ENCODE results near the gene GALR2. TPM values are rescaled to one million over a fixed set of nuclear protein-coding genes. Genes with fewer than 3 reads are reported as not detected.

GALR2 gene
- total RNA-seq, 2 experiments from 2014 or later: 0.59 to 1.0 TPM

DNA sequence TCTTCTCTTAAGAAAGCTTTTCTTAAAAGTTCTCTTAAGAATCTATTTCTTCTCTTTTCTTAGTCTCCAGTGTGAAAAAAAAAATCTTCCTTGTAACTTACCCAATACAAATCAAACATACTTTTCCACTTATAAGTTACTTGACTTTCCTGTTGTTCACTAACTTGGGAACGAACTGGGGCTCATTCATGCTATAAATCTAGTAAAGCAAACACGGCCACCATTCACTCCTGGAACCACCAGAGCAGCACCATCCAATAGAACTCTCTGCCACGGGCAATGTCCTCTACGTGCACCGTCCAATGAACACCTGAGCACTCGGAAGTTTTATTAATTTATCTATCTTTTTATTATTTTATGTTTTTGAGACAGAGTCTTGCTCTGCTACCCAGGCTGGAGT lies 23.0 kb upstream of the GALR2 start:
- intact Hi-C loops (cut with DNase I, micrococcal nuclease): no loop called here
- no peak overlapping the region for H3K4me3 Mint-ChIP-seq
- no peaks in the 10 kb centered on the region for H3K9me3 Mint-ChIP-seq
- ChIA-PET POLR2A (interaction anchor here (0.5 kb wide), 1 partner anchor 385 kb away, joined by 3 read pairs; the partner anchor contains the start of genes RECQL5 and SAP30BP), CTCF (no interaction called here)
- H3K27me3 Mint-ChIP-seq: no peaks in the 10 kb centered on the region
- TF ChIP-seq CTCF (IDR thresholded peaks at IDR 0.05): no peak
- H3K4me1 Mint-ChIP-seq (ENCODE audit: low read depth): peaks cover 18% of the 10 kb centered on the region
- no peak overlapping the region for H3K4me3 ChIP-seq (ENCODE audit: low read length)
- no peaks in the 10 kb centered on the region for H3K27me3 ChIP-seq (ENCODE audit: control insufficient read depth in 1 of 2, insufficient read depth in 2 of 2, low read length in 2 of 2)
- no peak overlapping the region for H3K27ac ChIP-seq (ENCODE audit: low read depth in 1 of 2, low read length in 2 of 2)
- H3K9me3 ChIP-seq (ENCODE audit: control insufficient read depth in 1 of 2, insufficient read depth in 1 of 2, low read length in 2 of 2): no peaks in the 10 kb centered on the region
- no peak overlapping the region for H3K27ac Mint-ChIP-seq
- no peaks in the 10 kb centered on the region for H3K4me1 ChIP-seq (ENCODE audit: insufficient read depth, low read length)
- H3K36me3 ChIP-seq (ENCODE audit: insufficient read depth, low read length): peaks cover 88% of the 10 kb centered on the region
- H3K36me3 Mint-ChIP-seq (ENCODE audit: low read depth): peaks cover 87% of the 10 kb centered on the region
- no peak for ATAC-seq (ENCODE audit: poor library complexity)
- DNase-seq: no peak

DNA sequence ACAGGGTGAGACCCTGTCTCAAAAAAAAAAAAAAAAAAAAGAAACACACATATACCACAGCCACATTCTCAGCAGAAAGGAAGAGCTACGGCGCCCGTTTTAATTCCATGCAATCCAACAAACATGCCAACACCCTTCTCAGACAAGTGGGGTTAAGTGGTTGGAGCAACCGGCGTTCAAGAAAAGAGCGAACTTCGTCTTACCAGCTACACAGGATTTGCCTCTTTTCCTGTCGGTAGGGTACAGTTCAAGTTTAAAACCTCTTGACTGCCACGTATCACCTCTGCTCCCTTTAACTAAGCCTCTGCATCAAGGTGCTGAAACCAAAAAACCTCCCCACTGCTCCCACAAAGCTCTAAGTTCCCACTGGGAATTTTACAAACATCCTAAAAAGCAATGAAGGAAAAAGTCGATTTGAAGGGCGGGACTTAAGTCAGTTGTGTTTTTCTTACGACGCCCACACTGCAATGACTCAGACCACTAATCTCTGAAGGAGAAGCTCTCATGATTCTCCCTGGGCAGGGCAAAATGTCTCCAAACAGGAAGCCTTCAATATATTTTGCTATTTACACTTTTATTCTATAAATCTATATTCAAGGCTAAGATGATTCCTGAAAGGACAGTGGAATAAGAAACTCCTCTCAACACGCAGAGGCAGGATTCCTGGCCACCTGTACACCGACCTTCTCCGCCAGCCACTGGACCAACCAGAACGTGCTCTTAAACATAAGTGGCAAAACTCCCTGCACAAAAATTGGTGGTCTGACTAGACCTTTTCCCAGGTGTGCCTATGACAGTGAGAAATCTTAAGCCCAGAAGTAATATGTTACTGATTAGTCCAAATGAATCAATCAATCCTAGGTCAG lies 21.1 kb upstream of the GALR2 start:
- ATAC-seq (ENCODE audit: poor library complexity) (no peak), DNase-seq (no peak)
- Mint-ChIP-seq H3K36me3 (ENCODE audit: low read depth) (peaks cover 90% of the 10 kb centered on the region), H3K4me3 (no peak overlapping the region), H3K9me3 (no peaks in the 10 kb centered on the region), H3K4me1 (ENCODE audit: low read depth) (peaks cover 15% of the 10 kb centered on the region), H3K27me3 (no peaks in the 10 kb centered on the region), H3K27ac (no peak overlapping the region)
- Histone ChIP-seq H3K27me3 (ENCODE audit: control insufficient read depth in 1 of 2, insufficient read depth in 2 of 2, low read length in 2 of 2) (no peaks in the 10 kb centered on the region), H3K36me3 (ENCODE audit: insufficient read depth, low read length) (peaks cover 90% of the 10 kb centered on the region), H3K4me3 (ENCODE audit: low read length) (no peak overlapping the region), H3K9me3 (ENCODE audit: control insufficient read depth in 1 of 2, insufficient read depth in 1 of 2, low read length in 2 of 2) (no peaks in the 10 kb centered on the region), H3K27ac (ENCODE audit: low read depth in 1 of 2, low read length in 2 of 2) (no peak overlapping the region), H3K4me1 (ENCODE audit: insufficient read depth, low read length) (no peaks in the 10 kb centered on the region)
- ChIA-PET POLR2A (interaction anchor here (1.0 kb wide), 1 partner anchor 24 kb away, joined by 3 read pairs; no protein-coding TSS in a partner anchor), CTCF (no interaction called here)
- TF ChIP-seq CTCF (IDR thresholded peaks at IDR 0.05): no peak
- intact Hi-C loops (cut with DNase I, micrococcal nuclease): no loop called here

DNA sequence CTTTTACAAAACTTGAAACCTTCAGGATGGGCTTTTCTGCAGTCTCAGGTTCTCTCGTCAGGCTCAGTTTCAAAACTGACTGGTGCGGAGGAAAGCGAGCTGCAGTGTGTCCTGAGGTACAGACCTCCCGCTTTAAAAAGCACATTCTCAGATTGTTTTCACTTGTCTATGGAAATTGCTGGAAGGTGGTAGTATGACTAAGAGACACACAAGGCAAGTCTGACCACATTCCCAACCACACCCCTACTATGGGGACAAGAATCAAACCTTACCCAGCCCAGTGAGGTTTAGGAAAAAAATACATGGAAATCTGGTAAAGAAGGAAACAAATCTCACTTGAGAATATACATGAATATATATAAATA lies 20.5 kb upstream of the GALR2 start:
- DNase-seq: no peak
- Mint-ChIP-seq H3K27ac (no peak overlapping the region), H3K4me1 (ENCODE audit: low read depth) (peaks cover 9% of the 10 kb centered on the region), H3K36me3 (ENCODE audit: low read depth) (peaks cover 90% of the 10 kb centered on the region), H3K4me3 (no peak overlapping the region), H3K9me3 (no peaks in the 10 kb centered on the region), H3K27me3 (no peaks in the 10 kb centered on the region)
- no peak overlapping the region for H3K4me3 ChIP-seq (ENCODE audit: low read length)
- ChIA-PET CTCF (no interaction called here), POLR2A (no interaction called here)
- H3K27me3 ChIP-seq (ENCODE audit: control insufficient read depth in 1 of 2, insufficient read depth in 2 of 2, low read length in 2 of 2): no peaks in the 10 kb centered on the region
- peaks cover 90% of the 10 kb centered on the region for H3K36me3 ChIP-seq (ENCODE audit: insufficient read depth, low read length)
- TF ChIP-seq CTCF (IDR thresholded peaks at IDR 0.05): no peak
- no peak overlapping the region for H3K27ac ChIP-seq (ENCODE audit: low read depth in 1 of 2, low read length in 2 of 2)
- no peak for ATAC-seq (ENCODE audit: poor library complexity)
- no peaks in the 10 kb centered on the region for H3K9me3 ChIP-seq (ENCODE audit: control insufficient read depth in 1 of 2, insufficient read depth in 1 of 2, low read length in 2 of 2)
- no peaks in the 10 kb centered on the region for H3K4me1 ChIP-seq (ENCODE audit: insufficient read depth, low read length)
- intact Hi-C loops (cut with DNase I, micrococcal nuclease): no loop called here

Measured in CD4-positive, alpha-beta T cell (primary cell).